C1 segment of cervical spinal cord (tissue), 14 donors: ENCODE measurements around the gene RADIL.
"Not testable (repeated sequence)": the region's sequence is repeated elsewhere in the genome, so short reads cannot be mapped to it uniquely, and the experiment has no call there.

ENCODE experiments used
- DNase-seq, 14 donors: peaks; one replicate each; lab custom pipeline; 2025; lab: John Stamatoyannopoulos, UW

RADIL gene

GRCh38 chr7:4809091-4809591, 74.4 kb downstream of the RADIL start:
- DNase-seq, result peak in 6 of 14 donors; percentile 11 to 61 (median 40)

GRCh38 chr7:4808565-4808964, 75.0 kb downstream of the RADIL start:
- no peak for DNase-seq

- DNase-seq, result no peak
Measured at GRCh38 chr7:4808026-4808425, 75.5 kb downstream of the RADIL start.

- no peak for DNase-seq
Measured at GRCh38 chr7:4807598-4808016, 75.9 kb downstream of the RADIL start.

DNA sequence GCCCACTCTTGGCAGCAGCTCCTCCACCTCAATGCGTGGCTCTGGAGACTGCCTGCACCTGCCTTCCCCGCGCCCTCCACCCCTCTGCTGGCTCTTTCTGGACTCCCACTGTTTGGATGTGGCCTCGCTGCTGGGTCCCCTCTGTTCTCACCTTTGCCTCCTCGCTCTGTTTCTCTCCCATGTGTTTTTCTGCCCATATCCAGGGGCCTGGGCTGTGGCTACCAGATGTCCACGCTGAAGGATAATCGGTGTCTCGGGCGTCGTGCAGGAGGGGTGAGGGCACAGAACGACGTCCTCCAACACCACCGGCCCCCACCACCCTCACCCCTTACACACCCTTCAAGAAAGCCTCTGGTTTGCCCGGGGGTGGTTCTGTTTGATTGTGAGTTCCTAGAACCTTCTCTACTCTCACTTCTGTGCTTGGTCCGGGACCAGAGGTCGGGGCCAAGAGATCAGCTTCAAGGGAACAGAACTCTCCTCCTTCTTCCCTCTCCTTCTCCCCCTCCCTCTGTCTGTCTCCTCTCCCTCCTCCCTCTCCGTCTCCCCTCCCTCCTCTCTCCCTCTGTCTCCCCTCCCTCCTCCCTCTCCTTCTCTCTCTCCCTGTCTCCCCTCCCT, 76.4 kb downstream of the RADIL start:
- DNase-seq, result no peak

- DNase-seq, result no peak
Measured at GRCh38 chr7:4805984-4806300, 77.6 kb downstream of the RADIL start.

DNA sequence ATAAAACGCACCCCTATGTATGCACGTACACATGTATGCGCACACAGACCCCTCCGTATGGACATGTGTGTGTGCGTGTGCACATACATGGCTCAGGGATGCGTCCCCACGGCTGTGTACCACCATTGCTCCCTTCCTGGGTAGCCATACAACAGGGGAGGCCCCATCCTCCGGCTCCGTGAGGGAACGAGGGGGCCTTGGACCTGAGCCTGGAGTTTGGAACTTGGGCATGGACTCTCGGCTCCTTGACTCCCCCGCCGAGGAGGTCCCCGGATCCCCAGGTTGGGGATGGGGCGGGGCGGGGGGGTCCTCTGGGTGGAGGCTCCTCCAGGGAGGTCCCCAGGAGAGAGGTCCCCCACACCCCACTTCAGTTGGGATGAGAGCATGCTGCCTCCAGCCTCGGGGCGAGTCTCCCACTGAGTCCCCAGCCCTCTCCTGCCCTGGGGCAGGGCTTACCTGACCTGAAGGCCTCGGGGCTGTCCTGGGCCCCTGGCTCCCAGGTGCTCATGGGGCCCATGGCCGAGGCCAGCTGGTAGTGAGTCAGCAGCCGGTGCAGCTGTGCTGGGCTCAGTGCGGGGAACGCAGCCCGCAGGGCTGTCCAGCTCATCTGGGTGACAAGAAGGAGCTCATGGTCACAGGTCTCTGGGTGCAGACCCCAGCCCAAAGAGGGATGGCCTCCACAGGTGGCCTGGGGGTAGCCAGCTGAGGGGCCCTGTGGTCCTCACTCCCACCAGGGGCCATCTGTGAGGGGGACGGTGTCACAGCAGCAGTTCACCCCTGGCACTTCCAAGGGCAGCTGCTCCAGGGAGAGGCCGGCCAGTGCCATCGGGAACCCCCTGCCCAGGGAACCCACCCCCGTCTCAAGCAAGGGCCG, 78.2 kb downstream of the RADIL start:
- no peak for DNase-seq

GRCh38 chr7:4803397-4804241, 79.9 kb downstream of the RADIL start:
- DNase-seq, result no peak

GRCh38 chr7:4802577-4802976, 80.9 kb downstream of the RADIL start:
- DNase-seq, result not testable (repeated sequence)

GRCh38 chr7:4801839-4802231, 81.7 kb downstream of the RADIL start:
- no peak for DNase-seq

DNA sequence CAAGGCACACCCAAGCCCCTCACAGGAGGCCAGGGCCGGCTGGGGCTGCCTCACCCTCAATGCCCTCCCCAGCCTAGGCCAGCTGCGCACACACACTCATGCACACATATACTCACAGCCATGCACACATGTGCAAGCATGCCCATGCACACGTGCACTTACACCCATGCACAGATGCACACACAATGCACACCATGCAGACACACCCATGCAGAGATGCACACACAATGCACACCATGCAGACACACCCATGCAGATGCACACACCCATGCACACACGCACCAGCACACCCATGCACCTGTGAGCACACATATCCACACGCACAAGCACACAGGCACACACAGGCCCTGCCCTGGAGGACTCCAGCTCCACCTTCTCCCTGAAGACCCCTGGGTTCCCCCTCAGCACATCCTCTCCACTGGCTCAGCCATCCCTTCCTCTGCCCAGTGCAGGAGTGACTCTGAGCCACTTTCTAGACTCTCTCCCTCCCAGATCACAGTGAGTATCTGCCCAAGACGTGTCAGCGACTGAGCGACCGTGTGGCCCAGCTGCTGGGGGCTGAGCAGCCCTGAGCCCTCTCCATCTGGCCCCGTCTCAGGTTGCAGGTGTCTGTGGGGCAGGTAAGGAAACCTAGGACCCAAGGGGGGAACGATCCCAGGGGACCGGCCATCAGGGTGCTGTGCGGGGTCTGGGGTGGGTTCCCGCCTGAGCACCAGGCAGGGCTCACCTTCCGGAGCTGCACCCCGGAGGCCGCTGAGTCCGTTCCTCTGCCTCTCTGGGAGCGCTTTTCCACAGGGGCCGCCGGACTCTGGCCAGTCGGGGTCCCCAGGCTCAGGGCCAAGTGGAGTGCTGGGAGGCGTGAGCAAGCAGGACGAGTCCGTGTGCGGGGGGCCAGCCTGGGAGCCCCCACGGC, 82.3 kb downstream of the RADIL start:
- no peak for DNase-seq

DNA sequence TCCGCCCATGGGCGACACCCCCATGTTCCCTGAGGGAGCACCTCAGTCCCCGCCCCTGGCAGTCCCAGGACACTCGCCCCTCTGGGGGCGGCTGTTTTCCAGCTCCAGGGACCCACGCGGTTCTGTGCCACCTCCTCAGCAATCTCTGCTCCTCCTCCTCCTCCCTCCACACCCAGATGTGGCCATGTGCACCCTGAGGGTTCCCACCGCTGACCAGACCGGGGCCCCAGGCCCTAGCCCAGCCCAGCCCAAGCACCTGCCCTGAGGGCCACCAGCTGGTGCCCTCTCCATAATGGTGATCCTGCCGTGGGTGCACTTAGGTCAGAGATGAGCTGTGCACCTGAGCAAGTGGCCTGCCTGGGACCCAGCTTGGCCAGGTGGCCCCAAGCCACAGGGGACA, 83.0 kb downstream of the RADIL start:
- DNase-seq, result no peak

DNA sequence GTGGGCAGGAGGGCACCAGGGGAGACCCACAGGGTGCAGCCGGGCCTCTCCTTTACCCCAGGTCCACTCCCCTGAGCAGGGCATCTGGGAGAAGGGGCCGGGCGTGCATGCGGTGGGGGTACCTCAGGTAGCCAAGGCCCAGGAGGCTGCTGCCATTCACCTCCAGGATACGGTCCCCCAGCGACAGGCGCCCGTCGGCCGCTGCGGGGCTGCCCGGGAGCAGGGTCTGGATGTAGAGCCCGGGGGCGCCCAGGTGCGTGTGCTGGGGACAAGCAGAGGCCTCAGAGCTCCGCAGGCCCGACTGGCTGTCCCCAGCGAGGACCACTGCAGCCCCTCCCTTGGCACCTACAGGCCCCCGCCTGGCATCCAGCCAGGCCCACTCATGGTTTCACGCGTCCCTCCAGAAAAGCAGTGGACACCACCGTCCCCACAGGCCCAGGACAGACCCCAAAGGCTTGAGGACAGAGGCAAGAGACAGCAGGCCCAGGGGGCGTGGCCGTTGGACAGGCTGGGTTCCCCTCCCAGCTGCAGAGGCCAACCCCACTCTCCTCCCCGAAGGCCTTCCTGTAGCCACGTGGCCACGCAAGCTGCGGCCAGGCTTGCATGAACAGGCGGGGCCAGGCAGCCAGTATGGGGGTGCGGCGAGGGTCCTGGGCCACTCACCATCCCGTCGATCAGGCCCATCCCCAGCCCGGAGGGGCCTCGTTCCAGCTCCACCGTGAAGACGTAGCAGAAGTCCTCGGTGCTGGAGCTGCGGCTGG, 83.8 kb downstream of the RADIL start:
- no peak for DNase-seq

- peak in 1 of 14 donors; percentile 45 for DNase-seq
Measured at GRCh38 chr7:4798706-4799235, 84.7 kb downstream of the RADIL start.

GRCh38 chr7:4797858-4798705, 85.4 kb downstream of the RADIL start:
- peak in 11 of 14 donors; percentile 3 to 54 (median 25) for DNase-seq

DNA sequence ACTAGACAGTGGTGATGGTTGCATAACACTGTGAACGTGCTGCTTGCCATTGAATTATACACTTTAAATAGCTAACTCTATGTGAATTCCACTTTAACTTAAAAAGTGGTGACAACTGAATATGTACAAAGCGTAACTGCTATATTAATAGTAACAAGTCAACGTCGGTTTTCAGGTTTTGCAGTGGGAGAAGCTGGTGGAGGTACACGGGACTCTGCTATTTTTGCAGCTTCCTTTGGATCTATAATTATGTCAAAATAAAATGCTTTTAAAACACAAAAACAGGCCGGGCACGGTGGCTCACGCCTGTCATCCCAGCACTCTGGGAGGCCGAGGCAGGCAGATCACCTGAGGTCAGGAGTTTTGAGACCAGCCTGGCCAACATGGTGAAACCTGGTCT, 87.1 kb downstream of the RADIL start:
- no peak for DNase-seq

- DNase-seq, result no peak
Measured at GRCh38 chr7:4794591-4795350, 88.7 kb downstream of the RADIL start.

GRCh38 chr7:4794171-4794570, 89.3 kb downstream of the RADIL start:
- DNase-seq, result not testable (repeated sequence)
